Mucosa of rectum (tissue), 2 donors: ENCODE data around the gene FGGY.
"Not testable (repeated sequence)": the region's sequence is repeated elsewhere in the genome, so short reads cannot be mapped to it uniquely, and the experiment has no call there.

Source experiments
- H3K27ac ChIP-seq, 2 donors: one replicate each; pipeline ENCODE4 v1.7.0; 2013; ENCODE audit warnings: inconsistent platforms in 2 of 2, low read depth in 2 of 2, low read length in 2 of 2
- H3K27me3 ChIP-seq, 2 donors: one replicate each; pipeline ENCODE4 v1.7.0; 2013; ENCODE audit warnings: low read length in 2 of 2; ENCODE audit not compliant: control insufficient read depth in 2 of 2, insufficient read depth in 2 of 2
- H3K36me3 ChIP-seq, 2 donors: one replicate each; pipeline ENCODE4 v1.7.0; 2013; ENCODE audit warnings: low read length in 2 of 2; ENCODE audit not compliant: control insufficient read depth in 2 of 2, insufficient read depth in 2 of 2
- H3K4me1 ChIP-seq, 2 donors: one replicate each; pipeline ENCODE4 v1.7.0; 2013; ENCODE audit warnings: low read length in 2 of 2, mild to moderate bottlenecking in 1 of 2; ENCODE audit not compliant: control insufficient read depth in 2 of 2, insufficient read depth in 2 of 2
- H3K4me3 ChIP-seq, 2 donors: one replicate each; pipeline ENCODE4 v1.7.0; 2013; ENCODE audit warnings: low read length in 2 of 2
- H3K9ac ChIP-seq, 2 donors: one replicate each; pipeline ENCODE4 v1.7.0; 2013; ENCODE audit warnings: low read length in 2 of 2, low read depth in 1 of 2, mild to moderate bottlenecking in 1 of 2
- H3K9me3 ChIP-seq, 2 donors: one replicate each; pipeline ENCODE4 v1.7.0; 2013; ENCODE audit warnings: low read length in 2 of 2; ENCODE audit not compliant: control insufficient read depth in 2 of 2
- donor health status: healthy.
- donor health status: Normal muscosa, but diverticular disease.

FGGY gene

DNA sequence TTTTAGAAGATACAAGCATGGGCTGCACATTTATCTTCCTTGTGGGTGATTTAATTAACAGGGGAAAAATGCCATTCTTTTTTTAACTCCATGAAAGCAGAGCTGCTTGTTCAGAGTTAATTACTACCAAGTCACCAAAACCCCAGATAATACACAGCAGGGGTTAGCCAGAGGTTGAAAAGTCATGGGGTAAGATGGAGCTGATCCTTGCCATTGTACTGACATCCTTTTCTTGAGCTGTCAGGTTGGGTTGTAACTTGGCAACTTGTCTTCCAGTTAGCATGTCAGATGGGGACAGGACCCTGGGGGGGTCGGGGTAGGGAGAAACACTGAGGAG is 260.6 kb downstream of the FGGY start:
- Histone ChIP-seq H3K9ac (no peak overlapping the region), H3K27me3 (no peaks in the 10 kb centered on the region), H3K27ac (no peak overlapping the region), H3K4me1 (no peaks in the 10 kb centered on the region), H3K4me3 (no peak overlapping the region), H3K9me3 (no peaks in the 10 kb centered on the region), H3K36me3 (no peaks in the 10 kb centered on the region)

- H3K9me3 ChIP-seq, H3K36me3 ChIP-seq, H3K4me1 ChIP-seq, H3K27ac ChIP-seq, H3K9ac ChIP-seq, H3K27me3 ChIP-seq, H3K4me3 ChIP-seq: not testable (repeated sequence)
Measured at GRCh38 chr1:59558580-59558979, 261.7 kb downstream of the FGGY start.

- Histone ChIP-seq H3K27ac (no peak overlapping the region), H3K9ac (no peak overlapping the region), H3K4me1 (no peaks in the 10 kb centered on the region), H3K36me3 (no peaks in the 10 kb centered on the region), H3K4me3 (no peak overlapping the region), H3K9me3 (no peaks in the 10 kb centered on the region), H3K27me3 (no peaks in the 10 kb centered on the region)
Measured at GRCh38 chr1:59560807-59561450, 264.0 kb downstream of the FGGY start.

DNA sequence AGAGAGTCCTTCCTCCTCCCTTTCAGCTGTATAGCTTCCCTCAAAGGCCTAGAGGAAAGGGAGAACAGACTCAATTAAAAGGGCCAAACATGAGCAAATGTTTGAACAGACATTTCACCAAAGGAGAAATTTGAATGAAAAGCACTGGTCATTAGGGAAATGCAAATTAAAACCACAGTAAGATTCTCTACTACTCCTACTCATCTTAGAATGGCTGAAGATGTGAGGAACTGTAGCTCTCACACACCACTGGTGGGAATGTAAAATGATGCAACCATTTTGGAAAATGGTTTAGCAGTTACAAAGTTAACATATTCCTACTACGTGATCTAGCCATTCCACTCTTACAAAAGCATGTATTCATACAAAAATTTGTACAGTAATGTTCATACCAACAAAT is 264.9 kb downstream of the FGGY start:
- Histone ChIP-seq H3K27ac (no peak overlapping the region), H3K4me3 (no peak overlapping the region), H3K9me3 (no peaks in the 10 kb centered on the region), H3K9ac (no peak overlapping the region), H3K27me3 (no peaks in the 10 kb centered on the region), H3K4me1 (no peaks in the 10 kb centered on the region), H3K36me3 (no peaks in the 10 kb centered on the region)

- Histone ChIP-seq H3K9me3 (no peaks in the 10 kb centered on the region), H3K4me1 (no peaks in the 10 kb centered on the region), H3K9ac (no peak overlapping the region), H3K36me3 (no peaks in the 10 kb centered on the region), H3K27ac (no peak overlapping the region), H3K4me3 (no peak overlapping the region), H3K27me3 (no peaks in the 10 kb centered on the region)
Measured at GRCh38 chr1:59564192-59564891, 267.4 kb downstream of the FGGY start.

DNA sequence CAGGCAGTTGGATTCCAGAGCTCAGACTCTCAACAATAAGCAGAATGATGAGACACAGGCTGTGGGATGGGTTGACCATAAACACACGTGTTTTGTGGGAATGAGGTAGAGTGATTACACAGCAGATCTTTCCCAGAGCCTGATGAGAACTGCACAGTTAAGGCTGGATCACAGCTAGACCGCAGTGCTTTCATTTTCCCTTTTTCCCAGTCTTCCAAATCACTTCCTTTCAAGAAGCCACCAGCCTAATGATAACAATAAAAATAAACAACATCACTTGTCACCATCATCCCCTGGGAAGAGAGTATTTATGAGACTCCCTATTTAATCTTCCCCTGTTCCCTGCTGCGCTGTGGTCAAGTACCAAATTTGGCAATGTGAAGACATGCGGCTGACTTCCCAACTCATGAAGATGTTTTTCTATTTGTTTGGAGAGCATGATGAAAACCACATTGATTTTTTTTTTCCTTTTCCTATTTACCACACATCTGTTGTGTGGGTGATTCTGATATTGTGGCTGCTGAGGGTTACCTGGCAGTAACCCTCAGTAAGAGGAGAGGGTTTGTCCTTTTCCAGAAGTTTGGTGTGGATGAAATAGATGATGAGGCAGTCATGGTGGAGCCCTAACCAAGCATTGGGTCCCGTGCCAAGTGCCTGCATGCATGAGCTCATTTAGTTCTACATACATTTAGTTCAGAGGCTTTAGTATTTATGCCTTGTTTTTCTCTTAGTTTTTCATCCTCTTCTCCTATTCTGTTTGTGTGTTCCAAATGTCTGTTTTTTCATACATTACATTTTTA is 268.9 kb downstream of the FGGY start:
- H3K27me3 ChIP-seq: no peaks in the 10 kb centered on the region
- no peaks in the 10 kb centered on the region for H3K9me3 ChIP-seq
- H3K4me3 ChIP-seq: peak overlapping the region in 1 of 2 donors; percentile 39
- no peaks in the 10 kb centered on the region for H3K4me1 ChIP-seq
- no peak overlapping the region for H3K9ac ChIP-seq
- H3K27ac ChIP-seq: peak overlapping the region; percentile 49 to 52
- H3K36me3 ChIP-seq: no peaks in the 10 kb centered on the region

- H3K27ac ChIP-seq: no peak overlapping the region
- H3K9me3 ChIP-seq: no peaks in the 10 kb centered on the region
- no peaks in the 10 kb centered on the region for H3K4me1 ChIP-seq
- H3K4me3 ChIP-seq: no peak overlapping the region
- H3K9ac ChIP-seq: no peak overlapping the region
- no peaks in the 10 kb centered on the region for H3K27me3 ChIP-seq
- no peaks in the 10 kb centered on the region for H3K36me3 ChIP-seq
Measured at GRCh38 chr1:59568158-59568935, 271.5 kb downstream of the FGGY start.

- no peaks in the 10 kb centered on the region for H3K9me3 ChIP-seq
- no peak overlapping the region for H3K4me3 ChIP-seq
- no peaks in the 10 kb centered on the region for H3K36me3 ChIP-seq
- no peak overlapping the region for H3K9ac ChIP-seq
- no peak overlapping the region for H3K27ac ChIP-seq
- no peaks in the 10 kb centered on the region for H3K4me1 ChIP-seq
- no peaks in the 10 kb centered on the region for H3K27me3 ChIP-seq
Measured at GRCh38 chr1:59569198-59569597, 272.3 kb downstream of the FGGY start.

DNA sequence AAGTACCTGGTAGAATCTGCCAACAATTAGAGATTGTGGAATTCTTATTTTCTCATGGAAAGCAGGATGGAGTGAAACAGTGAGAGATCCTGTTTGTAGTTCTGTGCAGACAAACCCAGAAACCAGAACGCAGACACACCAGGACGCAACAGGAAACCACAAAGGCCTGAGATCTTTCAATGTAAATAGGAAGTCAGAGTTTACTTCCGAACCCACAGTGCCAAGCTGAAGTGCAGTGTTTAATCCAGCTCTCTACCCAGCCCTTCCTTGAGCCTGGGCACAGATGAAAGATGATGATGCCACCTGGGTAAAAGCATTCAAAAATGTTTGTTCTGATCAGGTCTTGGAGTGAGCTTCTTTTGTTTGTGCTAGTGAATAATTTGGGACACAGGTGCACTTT is 273.6 kb downstream of the FGGY start:
- Histone ChIP-seq H3K4me3 (no peak overlapping the region), H3K9ac (no peak overlapping the region), H3K36me3 (no peaks in the 10 kb centered on the region), H3K27me3 (no peaks in the 10 kb centered on the region), H3K4me1 (no peaks in the 10 kb centered on the region), H3K9me3 (no peaks in the 10 kb centered on the region), H3K27ac (no peak overlapping the region)

GRCh38 chr1:59574085-59574484 is 277.2 kb downstream of the FGGY start:
- Histone ChIP-seq H3K9me3 (no peaks in the 10 kb centered on the region), H3K4me1 (no peaks in the 10 kb centered on the region), H3K36me3 (no peaks in the 10 kb centered on the region), H3K27ac (no peak overlapping the region), H3K9ac (no peak overlapping the region), H3K4me3 (no peak overlapping the region), H3K27me3 (no peaks in the 10 kb centered on the region)
